PC-3 (cell line): ENCODE results near the gene ESF1. TPM values are rescaled to one million over a fixed set of nuclear protein-coding genes. Genes with fewer than 3 reads are reported as not detected.

ENCODE experiments used
- ATAC-seq: fragments of 200-7000 bp; cut with Tn5 transposase; 2 replicates; pipeline ENCODE4 v1.9.1; 2020; ENCODE audit warnings: mild to moderate bottlenecking, moderate library complexity
- BruUV-seq: library from RNA; stranded (reverse); fragments of 400-500 nt; replicated peaks from 2 replicates; lab custom pipeline; 2021; lab: Mats Ljungman, UMichigan
- CTCF ChIA-PET: fragments of 300-600 bp; sonication (Branson Sonifier 250); formaldehyde crosslinking; loops from one replicate; lab custom pipeline; 2022; ENCODE audit warnings: antibody characterized with exemption; lab: Charles Lee
- POLR2A ChIA-PET: fragments of 300-600 bp; sonication (Branson Sonifier 250); formaldehyde crosslinking; loops from one replicate; lab custom pipeline; 2022; ENCODE audit warnings: antibody characterized with exemption; ENCODE audit not compliant: unreplicated experiment; lab: Charles Lee
- DNase-seq: peaks from one replicate; pipeline ENCODE4 v3.0.0-alpha.2; 2015
- H2AFZ ChIP-seq: fragments of 300-600 bp; sonication (generic); 2 replicates; pipeline ENCODE4 v1.6.0; 2016; ENCODE audit warnings: antibody characterized with exemption, low read length
- H3F3A ChIP-seq: fragments of 300-600 bp; sonication (generic); one replicate; pipeline ENCODE4 v1.6.0; 2017; ENCODE audit warnings: antibody characterized with exemption, low read length, control low read depth, mild to moderate bottlenecking; ENCODE audit not compliant: unreplicated experiment
- H3K27ac ChIP-seq: fragments of 300-600 bp; sonication (generic); 2 replicates; pipeline ENCODE4 v1.5.1; 2016; ENCODE audit warnings: mild to moderate bottlenecking, low read length
- H3K27me3 ChIP-seq: fragments of 300-600 bp; sonication (generic); 2 replicates; pipeline ENCODE4 v1.6.1; 2016; ENCODE audit warnings: low read length, mixed read lengths
- H3K36me3 ChIP-seq: fragments of 300-600 bp; sonication (generic); 2 replicates; pipeline ENCODE4 v1.6.1; 2016; ENCODE audit warnings: low read depth, mixed run types, low read length, mixed read lengths
- H3K4me1 ChIP-seq: fragments of 300-600 bp; sonication (generic); 2 replicates; pipeline ENCODE4 v1.5.1; 2016; ENCODE audit warnings: low read length; ENCODE audit not compliant: insufficient read depth
- H3K4me2 ChIP-seq: fragments of 300-600 bp; sonication (generic); 2 replicates; pipeline ENCODE4 v1.6.0; 2016; ENCODE audit warnings: low read length
- H3K4me3 ChIP-seq: fragments of 300-600 bp; sonication (generic); 2 replicates; pipeline ENCODE4 v1.5.1; 2016; ENCODE audit warnings: mild to moderate bottlenecking, low read length, mixed read lengths
- H3K79me2 ChIP-seq: fragments of 300-600 bp; sonication (generic); 2 replicates; pipeline ENCODE4 v1.6.1; 2017; ENCODE audit warnings: low read length, mixed read lengths
- H3K9ac ChIP-seq: fragments of 300-600 bp; sonication (generic); 2 replicates; pipeline ENCODE4 v1.6.0; 2016; ENCODE audit warnings: mild to moderate bottlenecking, low read length
- H3K9me2 ChIP-seq: fragments of 300-600 bp; sonication (generic); replicated peaks from 2 replicates; pipeline ENCODE4 v1.6.1; 2016; ENCODE audit warnings: mixed run types, low read length, mixed read lengths
- H3K9me3 ChIP-seq: fragments of 300-600 bp; sonication (generic); 2 replicates; pipeline ENCODE4 v1.6.1; 2016; ENCODE audit warnings: low read length, mixed read lengths
- H4K20me1 ChIP-seq: fragments of 300-600 bp; sonication (generic); 2 replicates; pipeline ENCODE4 v1.6.1; 2016; ENCODE audit warnings: low read length, mixed read lengths
- CTCF ChIP-seq: fragments of 300-600 bp; sonication (generic); conservative IDR thresholded peaks from 2 replicates; pipeline ENCODE4 v1.5.1; 2017; ENCODE audit warnings: antibody characterized with exemption, low read depth, mild to moderate bottlenecking, low read length
- EZH2 ChIP-seq: fragments of 300-600 bp; sonication (generic); IDR thresholded peaks from one replicate; pipeline ENCODE4 v1.6.1; 2017; ENCODE audit warnings: antibody characterized with exemption, mild to moderate bottlenecking, low read length; ENCODE audit not compliant: unreplicated experiment
- EZH2phosphoT487 ChIP-seq: fragments of 300-600 bp; sonication (generic); IDR thresholded peaks from 2 replicates; pipeline ENCODE4 v1.6.1; 2018; ENCODE audit warnings: mild to moderate bottlenecking, antibody characterized with exemption, low read length, borderline replicate concordance
- intact Hi-C: fragments of 100-400 bp; cut with micrococcal nuclease; formaldehyde crosslinking; loops from 2 replicates; pipeline ENCODE4 v1.9.0; 2023
- total RNA-seq: library from RNA; depleted of rRNA; stranded (reverse); fragments of >200 nt; gene quantifications from 2 replicates; pipeline ENCODE4 v1.2.3, GENCODE V29; 2014

ESF1 gene
- total RNA-seq, 1 experiment from 2014 or later = 13.7 TPM

DNA sequence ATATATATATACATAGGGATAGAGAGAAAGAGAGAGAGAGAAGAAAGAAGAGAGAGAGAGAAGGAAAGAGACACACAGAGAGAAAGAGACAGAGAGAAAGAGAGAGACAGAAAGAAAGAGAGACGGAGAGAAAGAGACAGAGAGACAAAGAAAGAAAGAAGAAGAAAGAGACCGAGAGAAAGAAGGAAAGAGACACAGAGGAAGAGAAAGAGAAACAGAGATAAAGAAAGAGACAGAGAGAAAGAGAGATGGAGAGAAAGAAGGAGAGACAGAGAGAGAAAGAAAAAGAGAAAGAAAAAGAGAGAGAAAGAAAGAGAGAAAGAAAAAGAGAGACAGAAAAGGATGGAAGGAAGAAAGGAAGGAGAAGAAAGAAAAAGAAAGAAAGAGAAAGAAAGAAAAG, 99.1 kb downstream of the ESF1 start:
- DNase-seq = no peak
- H3K9me2 ChIP-seq = no peaks in the 10 kb centered on the region
- H3K4me1 ChIP-seq = no peaks in the 10 kb centered on the region; the same call in 1 of the 2 replicates
- peaks cover 18% of the 10 kb centered on the region for H3K27me3 ChIP-seq
- ChIA-PET POLR2A (no interaction called here), CTCF (no interaction called here)
- H3K79me2 ChIP-seq = no peaks in the 10 kb centered on the region
- no peaks in the 10 kb centered on the region for H3K36me3 ChIP-seq
- no peak for TF ChIP-seq CTCF
- no peak for TF ChIP-seq EZH2phosphoT487
- TF ChIP-seq EZH2 = no peak
- H3K27ac ChIP-seq = no peak overlapping the region
- no peak overlapping the region for H3K4me3 ChIP-seq
- no peak overlapping the region for H2AFZ ChIP-seq
- no TSS peak for BruUV-seq
- no peak overlapping the region for H3K9ac ChIP-seq
- H3K9me3 ChIP-seq = no peaks in the 10 kb centered on the region
- no peaks in the 10 kb centered on the region for H4K20me1 ChIP-seq
- intact Hi-C loops = no loop called here
- no peak overlapping the region for H3K4me2 ChIP-seq
- H3F3A ChIP-seq = no peaks in the 10 kb centered on the region
- ATAC-seq = no peak

DNA sequence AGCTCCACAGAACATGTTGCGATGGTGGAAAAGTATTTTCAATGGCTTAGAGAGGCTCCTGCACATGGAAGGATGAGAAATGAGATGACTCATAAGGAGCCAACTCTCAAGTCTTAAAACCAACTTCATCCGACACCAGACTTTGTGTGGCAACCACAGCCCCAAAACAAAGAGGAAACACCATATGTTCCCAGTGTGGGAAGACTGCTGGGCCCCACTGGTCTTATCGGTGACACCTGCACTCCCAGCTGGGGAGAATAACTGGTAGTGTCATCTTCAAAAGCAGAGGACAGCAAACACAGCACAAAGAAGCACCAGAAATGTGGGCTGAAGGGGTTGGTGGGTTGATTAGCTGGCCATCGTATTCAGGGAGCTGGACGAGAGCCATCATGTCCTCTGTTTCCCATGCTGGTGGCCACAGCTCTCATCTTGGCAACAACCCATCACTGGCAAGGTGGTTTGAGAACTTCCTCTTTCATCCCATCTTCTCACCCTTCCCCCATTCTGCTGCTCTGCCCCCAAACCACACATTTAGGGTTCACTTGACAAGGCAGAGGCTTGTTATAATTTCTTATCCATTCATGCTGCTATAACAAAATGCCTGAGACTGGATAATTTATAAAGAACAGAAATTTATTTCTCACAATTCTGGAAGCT, 100.0 kb downstream of the ESF1 start:
- Histone ChIP-seq H3K4me2 (no peak overlapping the region), H3K27me3 (peaks cover 18% of the 10 kb centered on the region), H3K79me2 (no peaks in the 10 kb centered on the region), H3F3A (no peaks in the 10 kb centered on the region), H3K27ac (no peak overlapping the region), H3K9ac (no peak overlapping the region), H3K9me3 (no peaks in the 10 kb centered on the region), H4K20me1 (no peaks in the 10 kb centered on the region), H3K4me1 (no peaks in the 10 kb centered on the region; the same call in 1 of the 2 replicates), H3K9me2 (no peaks in the 10 kb centered on the region), H3K4me3 (no peak overlapping the region), H3K36me3 (no peaks in the 10 kb centered on the region), H2AFZ (no peak overlapping the region)
- intact Hi-C loops = no loop called here
- ATAC-seq = no peak
- TF ChIP-seq EZH2phosphoT487 (no peak), EZH2 (no peak), CTCF (no peak)
- CTCF ChIA-PET = no interaction called here
- POLR2A ChIA-PET = no interaction called here
- no peak for DNase-seq
- BruUV-seq = no TSS peak

DNA sequence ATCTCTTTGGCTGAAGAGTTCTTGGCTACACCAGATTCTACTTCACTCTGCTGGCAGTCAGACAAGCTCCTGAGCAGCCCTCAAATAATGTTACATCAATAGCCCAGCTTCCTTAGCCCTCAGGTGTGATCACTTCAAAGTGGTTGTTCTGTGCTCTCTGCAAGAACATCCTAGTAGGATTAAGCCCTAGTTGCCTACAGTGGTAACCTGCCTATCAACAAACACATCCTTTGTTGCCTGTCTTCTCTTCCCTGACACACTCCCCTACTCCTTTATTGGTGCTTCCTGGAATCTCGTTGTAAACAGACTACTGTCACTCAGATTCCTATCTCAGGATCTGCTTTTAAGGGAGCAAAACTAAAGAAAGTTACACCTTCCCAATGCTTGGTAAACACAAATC, 100.9 kb downstream of the ESF1 start:
- ChIA-PET CTCF (no interaction called here), POLR2A (no interaction called here)
- no peaks in the 10 kb centered on the region for H3K79me2 ChIP-seq
- H4K20me1 ChIP-seq = no peaks in the 10 kb centered on the region
- DNase-seq (no peak), ATAC-seq (no peak)
- H3F3A ChIP-seq = no peaks in the 10 kb centered on the region
- H3K9me2 ChIP-seq = no peaks in the 10 kb centered on the region
- peaks cover 18% of the 10 kb centered on the region for H3K27me3 ChIP-seq
- H3K4me3 ChIP-seq = no peak overlapping the region
- TF ChIP-seq EZH2phosphoT487 = no peak
- H2AFZ ChIP-seq = no peak overlapping the region
- H3K4me1 ChIP-seq = no peaks in the 10 kb centered on the region; the same call in 1 of the 2 replicates
- no TSS peak for BruUV-seq
- no peak overlapping the region for H3K27ac ChIP-seq
- H3K4me2 ChIP-seq = no peak overlapping the region
- H3K9ac ChIP-seq = no peak overlapping the region
- no peaks in the 10 kb centered on the region for H3K36me3 ChIP-seq
- intact Hi-C loops = no loop called here
- H3K9me3 ChIP-seq = no peaks in the 10 kb centered on the region
